Measurements from ENCODE around the gene ETV6.

GRCh38 chr12:11698729-11699128 lies 49.3 kb downstream of the ETV6 start:
- TF ChIP-seq CTCF (IDR thresholded peaks at IDR 0.05) (no peak), ZFX (IDR thresholded peaks at IDR 0.05; ENCODE audit: borderline replicate concordance) (no peak)
